GM12878 (cell line): Measurements from ENCODE around the gene KHK. TPM values are rescaled to one million over a fixed set of nuclear protein-coding genes. Genes with fewer than 3 reads are reported as not detected.

Experiments used
- ATAC-seq: fragments of 200-7000 bp; cut with Tn5 transposase; 3 replicates; pipeline ENCODE4 v1.9.1; 2020; ENCODE audit warnings: mild to moderate bottlenecking, moderate library complexity
- BruUV-seq: library from RNA; stranded (reverse); fragments of 400-500 nt; replicated peaks from 2 replicates; lab custom pipeline; 2021; lab: Mats Ljungman, UMichigan
- CTCF ChIA-PET: fragments of 300-600 bp; sonication (Branson Sonifier 250); formaldehyde crosslinking; extraction: SDS; loops from one replicate; lab custom pipeline; 2021; ENCODE audit warnings: inconsistent platforms; lab: Yijun Ruan, JAX
- POLR2A ChIA-PET: fragments of 350-600 bp; formaldehyde crosslinking; extraction: SDS; loops from one replicate; lab custom pipeline; 2021; ENCODE audit warnings: inconsistent platforms; lab: Charles Lee
- RAD21 ChIA-PET: fragments of 300-600 bp; sonication (Branson Sonifier 250); formaldehyde crosslinking; loops from one replicate; lab custom pipeline; 2023; ENCODE audit warnings: antibody characterized with exemption; ENCODE audit not compliant: unreplicated experiment; lab: Charles Lee
- SMC1A ChIA-PET: fragments of 300-600 bp; sonication (Branson Sonifier 250); formaldehyde crosslinking; loops from one replicate; lab custom pipeline; 2023; ENCODE audit not compliant: unreplicated experiment, uncharacterized antibody; lab: Charles Lee
- DNase-seq: peaks from one replicate; pipeline ENCODE4 v3.0.0-alpha.2; 2011; ENCODE audit warnings: low read depth, low spot score
- FAIRE-seq: peaks from 3 replicates; lab custom pipeline; 2011; peaks lifted over from hg19 to GRCh38; lab: Jason Lieb, UNC
- H2AFZ ChIP-seq: 2 replicates; pipeline ENCODE4 v1.6.0; 2011; ENCODE audit warnings: low read depth, low read length, control low read depth; ENCODE audit not compliant: control insufficient read depth
- H3K27ac ChIP-seq: 2 replicates; pipeline ENCODE4 v1.5.1; 2011; ENCODE audit warnings: control low read depth; ENCODE audit not compliant: control insufficient read depth, insufficient read depth
- H3K27me3 ChIP-seq, 2 experiments: replicated peaks in 1 of 2; 2 replicates each; pipeline versions ENCODE4 v1.6.0 to v1.6.1; 2011; ENCODE audit warnings: low read length in 1 of 2; ENCODE audit not compliant: control insufficient read depth in 2 of 2, insufficient read depth in 2 of 2
- H3K36me3 ChIP-seq, 2 experiments: 2 replicates each; pipeline ENCODE4 v1.5.1; 2011; ENCODE audit warnings: low read length in 1 of 2; ENCODE audit not compliant: control insufficient read depth in 2 of 2, insufficient read depth in 2 of 2
- H3K4me1 ChIP-seq: 2 replicates; pipeline ENCODE4 v1.6.1; 2011; ENCODE audit warnings: mild to moderate bottlenecking, low read length, moderate library complexity, mixed read lengths; ENCODE audit not compliant: control insufficient read depth, insufficient read depth
- H3K4me2 ChIP-seq: 2 replicates; pipeline ENCODE4 v1.6.0; 2011; ENCODE audit warnings: control low read depth; ENCODE audit not compliant: control insufficient read depth, insufficient read depth
- H3K4me3 ChIP-seq: fragments of 200-600 bp; sonication (generic); 2 replicates; pipeline ENCODE4 v1.5.1; 2016
- H3K79me2 ChIP-seq: 2 replicates; pipeline ENCODE4 v1.6.0; 2011; ENCODE audit warnings: low read length; ENCODE audit not compliant: control insufficient read depth, insufficient read depth
- H3K9ac ChIP-seq: 2 replicates; pipeline ENCODE4 v1.8.0; 2011; ENCODE audit warnings: low read length, control low read depth, mixed read lengths; ENCODE audit not compliant: control insufficient read depth, insufficient read depth
- H3K9me3 ChIP-seq: replicated peaks from 3 replicates; pipeline ENCODE4 v1.5.1; 2011; ENCODE audit warnings: mild to moderate bottlenecking, low read length; ENCODE audit not compliant: control insufficient read depth, insufficient read depth
- H4K20me1 ChIP-seq: 2 replicates; pipeline ENCODE4 v1.6.0; 2011; ENCODE audit not compliant: control insufficient read depth, insufficient read depth
- CEBPB ChIP-seq, 2 experiments: fragments of 150-350 bp in 1 of 2; IDR thresholded peaks; 2 replicates each; pipeline ENCODE4 v1.6.1; 2012 to 2014; ENCODE audit warnings: low read depth in 2 of 2, low read length in 2 of 2, borderline replicate concordance in 1 of 2, inconsistent platforms in 1 of 2
- DPF2 ChIP-seq: fragments of 450-650 bp; IDR thresholded peaks from 2 replicates; pipeline ENCODE4 v1.6.1; 2017; ENCODE audit warnings: mild to moderate bottlenecking
- FOXM1 ChIP-seq: IDR thresholded peaks from 2 replicates; pipeline ENCODE4 v1.6.1; 2012; ENCODE audit warnings: low read depth, mild to moderate bottlenecking, inconsistent platforms, low read length, moderate library complexity
- HCFC1 ChIP-seq: fragments of 150-350 bp; IDR thresholded peaks from 2 replicates; pipeline ENCODE4 v1.6.1; 2014; ENCODE audit warnings: low read length
- MEF2B ChIP-seq: fragments of 450-650 bp; IDR thresholded peaks from 2 replicates; pipeline ENCODE4 v1.6.1; 2018; ENCODE audit warnings: mild to moderate bottlenecking, moderate library complexity; ENCODE audit not compliant: partially characterized antibody, poor library complexity, severe bottlenecking
- MTA2 ChIP-seq: fragments of 450-650 bp; IDR thresholded peaks from 2 replicates; pipeline ENCODE4 v1.6.1; 2016; ENCODE audit warnings: low read depth, mild to moderate bottlenecking, moderate library complexity
- NBN ChIP-seq: fragments of 450-650 bp; IDR thresholded peaks from 2 replicates; pipeline ENCODE4 v1.6.1; 2016
- NR2C2 ChIP-seq: IDR thresholded peaks from 2 replicates; pipeline ENCODE4 v1.6.1; 2011; ENCODE audit warnings: borderline replicate concordance, low read depth; ENCODE audit not compliant: control insufficient read depth, insufficient read length
- RBBP5 ChIP-seq: fragments of 200-600 bp; sonication (generic); conservative IDR thresholded peaks from 2 replicates; pipeline ENCODE4 v1.6.1; 2016
- RELA ChIP-seq: fragments of 450-650 bp; IDR thresholded peaks from 2 replicates; pipeline ENCODE4 v1.8.0; 2014; ENCODE audit warnings: borderline replicate concordance; ENCODE audit not compliant: partially characterized antibody
- SP1 ChIP-seq: IDR thresholded peaks from one replicate; pipeline ENCODE4 v1.6.1; 2011; ENCODE audit warnings: low read depth, low read length
- WGBS: methylation state at CpG from one replicate; pipeline ENCODE4 v1.1.6; 2016; ENCODE audit warnings: low lambda C conversion rate; ENCODE audit not compliant: insufficient replicate concordance, insufficient coverage; ENCODE audit errors: missing lambda C conversion rate; 5-methylcytosine and 5-hydroxymethylcytosine counted together
- in situ Hi-C: fragments of 300-500 bp; cut with MboI; formaldehyde crosslinking; loops from 9 replicates; pipeline ENCODE4 v1.14.3; 2018; ENCODE audit warnings: mixed read lengths
- intact Hi-C: fragments of 100-400 bp; cut with micrococcal nuclease; formaldehyde crosslinking; loops from one replicate; pipeline ENCODE4 v1.14.2; 2022; ENCODE audit not compliant: unreplicated experiment
- polyA plus RNA-seq, 11 experiments: library from polyadenylated mRNA; depleted of rRNA in 4 of 11; unstranded in 6 of 11; stranded (reverse) in 5 of 11; fragments of >200 nt; fragmentation: Nextera tagmentation in 4 of 11; fragmentation: Illumina TruSeq in 1 of 11; extraction: Ambion mirVana in 4 of 11; extraction: Trizol in 1 of 11; gene quantifications; 1 replicate in 1 of 11; 2 replicates in 10 of 11; pipeline versions ENCODE4 v1.2.1 to v1.2.3, GENCODE V29; 2011 to 2016; ENCODE audit warnings: inconsistent platforms in 2 of 11, missing spikeins in 2 of 11, low read depth in 1 of 11
- total RNA-seq, 4 experiments: library from RNA; depleted of rRNA in 3 of 4; stranded (reverse); fragments of >200 nt in 3 of 4; fragmentation: Illumina TruSeq in 1 of 4; extraction: Trizol in 1 of 4; gene quantifications; 2 replicates each; pipeline versions ENCODE4 v1.2.1 to v1.2.3, GENCODE V29; 2013 to 2021
- TF ChIP-seq, protein P1 (sequence below): fragments of 450-650 bp; conservative IDR thresholded peaks from 2 replicates; pipeline ENCODE4 v1.6.1; 2017; ENCODE audit warnings: mild to moderate bottlenecking, moderate library complexity
- TF ChIP-seq, protein P2 (sequence below): fragments of 450-650 bp; IDR thresholded peaks from 2 replicates; pipeline ENCODE4 v1.6.1; 2017; ENCODE audit warnings: mild to moderate bottlenecking
- TF ChIP-seq, protein P3 (sequence below): IDR thresholded peaks from 2 replicates; pipeline ENCODE4 v1.6.1; 2012; ENCODE audit warnings: low read depth, low read length, improper control_type of control experiment

The KHK gene
- total and polyA plus RNA-seq, 10 of the 15 experiments (the other 5 are each of a cell fraction or from before 2014, with no cell fraction given): 0.31 to 11.8 (median 3.9) TPM

DNA sequence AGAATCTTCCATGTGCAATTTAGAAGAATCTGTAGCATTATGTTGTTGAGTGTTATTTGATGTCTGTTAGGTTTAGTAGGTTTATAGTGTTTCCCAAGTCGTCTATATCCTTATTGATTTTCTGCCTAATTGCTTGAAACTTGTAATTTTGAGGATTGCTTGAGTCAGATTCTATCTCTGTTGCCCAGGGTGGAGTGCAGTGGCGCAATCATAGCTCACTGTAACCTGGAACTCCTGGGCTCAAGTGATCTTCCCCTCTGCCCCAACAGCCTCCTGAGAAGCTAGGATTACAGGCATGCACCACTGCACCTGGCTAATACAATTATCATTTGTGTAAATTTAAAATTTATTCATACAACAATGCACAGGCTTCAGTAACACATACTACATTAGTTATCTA, 59.1 kb downstream of the KHK start:
- Histone ChIP-seq H3K4me1 (no peaks in the 10 kb centered on the region), H3K79me2 (no peaks in the 10 kb centered on the region), H3K27ac (no peak overlapping the region), H3K27me3 (no peaks in the 10 kb centered on the region; a peak in 2 of 4 replicates), H3K9me3 (no peaks in the 10 kb centered on the region; the same call in 2 of the 3 replicates), H4K20me1 (no peaks in the 10 kb centered on the region), H3K4me3 (no peak overlapping the region), H3K36me3 (no peaks in the 10 kb centered on the region), H3K4me2 (no peak overlapping the region), H3K9ac (no peak overlapping the region), H2AFZ (no peak overlapping the region)
- FAIRE-seq: peak; percentile 41
- intact Hi-C loops (no loop called here), in situ Hi-C loops (no loop called here)
- no peak for DNase-seq
- BruUV-seq: no TSS peak
- ChIA-PET SMC1A (interaction anchor here (0.7 kb wide), 1 partner anchor 12 kb away, joined by 3 read pairs; no protein-coding TSS in a partner anchor), RAD21 (no interaction called here), CTCF (interaction anchor here (1.4 to 1.9 kb wide), 2 partner anchors 12 to 46 kb away, joined by 3 to 5 read pairs; partner anchors contain the start of gene PREB), POLR2A (no interaction called here)
- ATAC-seq: no peak
- no peak for TF ChIP-seq MEF2B
- TF ChIP-seq CEBPB (IDR thresholded peaks at IDR 0.05; ENCODE audit: borderline replicate concordance in 1 of 2, low read depth in 2 of 2, low read length in 2 of 2): no peak
- TF ChIP-seq MTA2: no peak
- TF ChIP-seq HCFC1: no peak
- 41% methylated on average over 2 of the region's 2 CpGs for WGBS

DNA sequence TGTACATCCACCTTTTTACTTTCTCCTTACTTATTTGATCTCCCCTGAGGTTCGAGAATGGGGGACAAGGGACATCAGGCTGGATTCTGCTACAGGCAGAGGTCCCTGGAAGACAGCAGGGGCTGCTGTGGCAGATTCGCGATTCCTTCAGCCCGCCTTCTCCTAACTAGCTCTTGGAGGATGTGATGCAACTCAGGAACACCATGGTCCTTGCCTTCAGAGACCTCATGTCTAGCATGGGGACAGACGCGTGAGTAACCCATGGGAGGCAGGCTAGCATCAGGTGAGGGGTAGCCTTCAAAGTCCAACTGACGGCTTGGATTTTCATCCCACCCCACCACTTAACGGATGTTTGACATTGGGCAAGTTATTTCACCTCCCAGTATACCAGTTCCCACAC, 61.4 kb downstream of the KHK start:
- TF ChIP-seq NBN (no peak), NR2C2 (no peak), DPF2 (no peak), RBBP5 (no peak), RELA (no peak), FOXM1 (no peak), SP1 (no peak)
- TF ChIP-seq, protein P1, sequence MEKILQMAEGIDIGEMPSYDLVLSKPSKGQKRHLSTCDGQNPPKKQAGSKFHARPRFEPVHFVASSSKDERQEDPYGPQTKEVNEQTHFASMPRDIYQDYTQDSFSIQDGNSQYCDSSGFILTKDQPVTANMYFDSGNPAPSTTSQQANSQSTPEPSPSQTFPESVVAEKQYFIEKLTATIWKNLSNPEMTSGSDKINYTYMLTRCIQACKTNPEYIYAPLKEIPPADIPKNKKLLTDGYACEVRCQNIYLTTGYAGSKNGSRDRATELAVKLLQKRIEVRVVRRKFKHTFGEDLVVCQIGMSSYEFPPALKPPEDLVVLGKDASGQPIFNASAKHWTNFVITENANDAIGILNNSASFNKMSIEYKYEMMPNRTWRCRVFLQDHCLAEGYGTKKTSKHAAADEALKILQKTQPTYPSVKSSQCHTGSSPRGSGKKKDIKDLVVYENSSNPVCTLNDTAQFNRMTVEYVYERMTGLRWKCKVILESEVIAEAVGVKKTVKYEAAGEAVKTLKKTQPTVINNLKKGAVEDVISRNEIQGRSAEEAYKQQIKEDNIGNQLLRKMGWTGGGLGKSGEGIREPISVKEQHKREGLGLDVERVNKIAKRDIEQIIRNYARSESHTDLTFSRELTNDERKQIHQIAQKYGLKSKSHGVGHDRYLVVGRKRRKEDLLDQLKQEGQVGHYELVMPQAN: no peak
- TF ChIP-seq, protein P2, sequence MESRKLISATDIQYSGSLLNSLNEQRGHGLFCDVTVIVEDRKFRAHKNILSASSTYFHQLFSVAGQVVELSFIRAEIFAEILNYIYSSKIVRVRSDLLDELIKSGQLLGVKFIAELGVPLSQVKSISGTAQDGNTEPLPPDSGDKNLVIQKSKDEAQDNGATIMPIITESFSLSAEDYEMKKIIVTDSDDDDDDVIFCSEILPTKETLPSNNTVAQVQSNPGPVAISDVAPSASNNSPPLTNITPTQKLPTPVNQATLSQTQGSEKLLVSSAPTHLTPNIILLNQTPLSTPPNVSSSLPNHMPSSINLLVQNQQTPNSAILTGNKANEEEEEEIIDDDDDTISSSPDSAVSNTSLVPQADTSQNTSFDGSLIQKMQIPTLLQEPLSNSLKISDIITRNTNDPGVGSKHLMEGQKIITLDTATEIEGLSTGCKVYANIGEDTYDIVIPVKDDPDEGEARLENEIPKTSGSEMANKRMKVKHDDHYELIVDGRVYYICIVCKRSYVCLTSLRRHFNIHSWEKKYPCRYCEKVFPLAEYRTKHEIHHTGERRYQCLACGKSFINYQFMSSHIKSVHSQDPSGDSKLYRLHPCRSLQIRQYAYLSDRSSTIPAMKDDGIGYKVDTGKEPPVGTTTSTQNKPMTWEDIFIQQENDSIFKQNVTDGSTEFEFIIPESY: no peak
- TF ChIP-seq, protein P3, sequence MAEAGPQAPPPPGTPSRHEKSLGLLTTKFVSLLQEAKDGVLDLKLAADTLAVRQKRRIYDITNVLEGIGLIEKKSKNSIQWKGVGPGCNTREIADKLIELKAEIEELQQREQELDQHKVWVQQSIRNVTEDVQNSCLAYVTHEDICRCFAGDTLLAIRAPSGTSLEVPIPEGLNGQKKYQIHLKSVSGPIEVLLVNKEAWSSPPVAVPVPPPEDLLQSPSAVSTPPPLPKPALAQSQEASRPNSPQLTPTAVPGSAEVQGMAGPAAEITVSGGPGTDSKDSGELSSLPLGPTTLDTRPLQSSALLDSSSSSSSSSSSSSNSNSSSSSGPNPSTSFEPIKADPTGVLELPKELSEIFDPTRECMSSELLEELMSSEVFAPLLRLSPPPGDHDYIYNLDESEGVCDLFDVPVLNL: no peak
- no peak for ATAC-seq
- H3K79me2 ChIP-seq: no peaks in the 10 kb centered on the region

More for the DNA sequence above, 61.4 kb downstream of the KHK start:
- DNase-seq: no peak
- Histone ChIP-seq H3K27ac (no peak overlapping the region), H3K4me2 (no peak overlapping the region), H3K9ac (no peak overlapping the region), H3K36me3 (no peaks in the 10 kb centered on the region), H3K9me3 (no peaks in the 10 kb centered on the region; the same call in 2 of the 3 replicates), H3K4me3 (no peak overlapping the region), H3K27me3 (no peaks in the 10 kb centered on the region; a peak in 2 of 4 replicates), H3K4me1 (no peaks in the 10 kb centered on the region), H4K20me1 (no peaks in the 10 kb centered on the region), H2AFZ (no peak overlapping the region)
- BruUV-seq: no TSS peak
- CTCF ChIA-PET: interaction anchor here (1.5 kb wide), 1 partner anchor 20 kb away, joined by 4 read pairs; no protein-coding TSS in a partner anchor
- no peak for FAIRE-seq
- intact Hi-C loops: no loop called here
- in situ Hi-C loops: no loop called here
- WGBS: 64% methylated on average over 8 of the region's 8 CpGs
- POLR2A ChIA-PET: no interaction called here
- SMC1A ChIA-PET: no interaction called here
- RAD21 ChIA-PET: no interaction called here
